Activated T-helper 2 cell treated with anti-CD3 and anti-CD28 coated beads, Interferon-gamma antibody, Interleukin-2, Interleukin-4, amounts not matched to agents 10 μg/mL and 5 μg/mL and 100 μg/mL, durations not matched to agents 14 hours and 24 hours and 36 hours (primary cell): ENCODE data around the gene PCDHA9. TPM values are rescaled to one million over a fixed set of nuclear protein-coding genes. Genes with fewer than 3 reads are reported as not detected.
"Not testable (repeated sequence)": the region's sequence is repeated elsewhere in the genome, so short reads cannot be mapped to it uniquely, and the experiment has no call there.

Source experiments
- DNase-seq: peaks from one replicate; pipeline ENCODE4 v3.0.0; 2021; ENCODE audit warnings: low spot score
- H3K27ac Mint-ChIP-seq: one replicate; pipeline ENCODE4 v1.8.0; 2021; ENCODE audit warnings: mixed read lengths
- H3K27me3 Mint-ChIP-seq: one replicate; pipeline ENCODE4 v1.8.0; 2021; ENCODE audit warnings: low read depth, mixed read lengths
- H3K36me3 Mint-ChIP-seq: one replicate; pipeline ENCODE4 v1.8.0; 2021; ENCODE audit warnings: low read depth, mixed read lengths
- H3K4me1 Mint-ChIP-seq: one replicate; pipeline ENCODE4 v1.8.0; 2021; ENCODE audit warnings: low read depth, mixed read lengths
- H3K4me3 Mint-ChIP-seq: one replicate; pipeline ENCODE4 v1.8.0; 2021; ENCODE audit warnings: low read depth, mild to moderate bottlenecking, moderate library complexity, mixed read lengths
- H3K9me3 Mint-ChIP-seq: one replicate; pipeline ENCODE4 v1.8.0; 2021; ENCODE audit warnings: mixed read lengths
- intact Hi-C: fragments of 100-400 bp; cut with micrococcal nuclease; formaldehyde crosslinking; loops from one replicate; pipeline ENCODE4 v1.15.1; 2023
- total RNA-seq: library from RNA; stranded (reverse); gene quantifications from 2 replicates; pipeline ENCODE4 v1.2.3, GENCODE V29; 2022

Gene PCDHA9
- total RNA-seq, 1 donor from 2014 or later: not detected

DNA sequence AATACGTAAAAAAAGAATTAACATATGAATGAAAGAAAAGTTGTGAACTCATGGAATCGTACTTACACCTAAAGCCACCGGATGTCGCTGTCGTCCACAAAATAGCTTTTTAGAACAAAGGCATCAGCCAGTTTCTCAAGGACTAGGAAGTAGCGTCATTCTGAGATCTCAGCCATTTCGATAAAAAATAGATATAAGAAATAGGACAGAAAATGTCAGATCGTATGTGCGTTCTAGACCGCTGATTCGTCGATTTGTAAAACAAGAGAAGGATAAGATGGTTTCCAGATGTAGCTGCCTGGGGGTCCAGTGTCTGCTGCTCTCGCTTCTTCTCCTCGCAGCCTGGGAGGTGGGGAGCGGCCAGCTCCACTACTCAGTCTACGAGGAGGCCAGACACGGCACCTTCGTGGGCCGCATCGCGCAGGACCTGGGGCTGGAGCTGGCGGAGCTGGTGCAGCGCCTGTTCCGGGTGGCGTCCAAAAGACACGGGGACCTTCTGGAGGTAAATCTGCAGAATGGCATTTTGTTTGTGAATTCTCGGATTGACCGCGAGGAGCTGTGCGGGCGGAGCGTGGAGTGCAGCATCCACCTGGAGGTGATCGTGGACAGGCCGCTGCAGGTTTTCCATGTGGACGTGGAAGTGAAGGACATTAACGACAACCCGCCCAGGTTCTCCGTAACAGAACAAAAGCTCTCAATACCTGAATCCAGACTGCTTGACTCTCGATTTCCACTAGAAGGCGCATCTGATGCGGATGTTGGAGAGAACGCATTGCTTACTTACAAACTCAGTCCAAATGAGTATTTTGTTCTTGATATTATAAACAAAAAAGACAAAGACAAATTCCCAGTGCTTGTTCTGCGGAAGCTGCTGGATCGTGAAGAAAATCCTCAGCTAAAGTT lies 7.8 kb downstream of the PCDHA9 start, which contains the start of gene PCDHA10:
TSS of gene PCDHA10 (plus strand) at position 126 of the 903 bp plus-strand sequence. CDS start at position 278, 152 bp downstream.
- intact Hi-C loops: loop anchor here (10.0 kb wide), 1 partner anchor 61 kb away; the partner anchor contains the start of gene PCDHA2
- no peak for DNase-seq
- no peaks in the 10 kb centered on the region for H3K36me3 Mint-ChIP-seq
- H3K27ac Mint-ChIP-seq: no peak within 1 kb of the TSS
- no peaks in the 10 kb centered on the region for H3K27me3 Mint-ChIP-seq
- peaks cover 39% of the 10 kb centered on the region for H3K9me3 Mint-ChIP-seq
- no peak within 1 kb of the TSS for H3K4me3 Mint-ChIP-seq
- no peaks in the 10 kb centered on the region for H3K4me1 Mint-ChIP-seq

DNA sequence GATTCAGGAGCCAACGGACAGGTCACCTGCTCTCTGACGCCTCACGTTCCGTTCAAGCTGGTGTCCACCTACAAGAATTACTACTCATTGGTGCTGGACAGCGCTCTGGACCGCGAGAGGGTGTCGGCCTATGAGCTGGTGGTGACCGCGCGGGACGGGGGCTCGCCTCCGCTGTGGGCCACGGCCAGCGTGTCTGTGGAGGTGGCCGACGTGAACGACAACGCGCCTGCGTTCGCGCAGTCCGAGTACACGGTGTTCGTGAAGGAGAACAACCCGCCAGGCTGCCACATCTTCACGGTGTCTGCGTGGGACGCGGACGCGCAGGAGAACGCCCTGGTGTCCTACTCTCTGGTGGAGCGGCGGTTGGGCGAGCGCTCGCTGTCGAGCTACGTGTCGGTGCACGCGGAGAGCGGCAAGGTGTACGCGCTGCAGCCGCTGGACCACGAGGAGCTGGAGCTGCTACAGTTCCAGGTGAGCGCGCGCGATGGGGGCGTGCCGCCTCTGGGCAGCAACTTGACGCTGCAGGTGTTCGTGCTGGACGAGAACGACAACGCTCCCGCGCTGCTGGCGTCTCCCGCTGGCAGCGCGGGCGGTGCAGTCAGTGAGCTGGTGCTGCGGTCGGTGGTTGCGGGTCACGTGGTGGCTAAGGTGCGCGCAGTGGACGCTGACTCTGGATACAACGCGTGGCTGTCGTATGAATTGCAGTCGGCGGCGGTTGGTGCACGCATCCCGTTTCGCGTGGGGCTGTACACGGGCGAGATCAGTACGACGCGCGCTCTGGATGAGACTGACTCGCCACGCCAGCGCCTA lies 9.2 kb downstream of the PCDHA9 start:
- intact Hi-C loops: loop anchor here (10.0 kb wide), 1 partner anchor 63 kb away; the partner anchor contains the start of gene PCDHA2
- DNase-seq: no peak
- Mint-ChIP-seq H3K4me1 (no peaks in the 10 kb centered on the region), H3K27me3 (no peaks in the 10 kb centered on the region), H3K4me3 (no peak overlapping the region), H3K27ac (no peak overlapping the region), H3K9me3 (peaks cover 45% of the 10 kb centered on the region), H3K36me3 (no peaks in the 10 kb centered on the region)

DNA sequence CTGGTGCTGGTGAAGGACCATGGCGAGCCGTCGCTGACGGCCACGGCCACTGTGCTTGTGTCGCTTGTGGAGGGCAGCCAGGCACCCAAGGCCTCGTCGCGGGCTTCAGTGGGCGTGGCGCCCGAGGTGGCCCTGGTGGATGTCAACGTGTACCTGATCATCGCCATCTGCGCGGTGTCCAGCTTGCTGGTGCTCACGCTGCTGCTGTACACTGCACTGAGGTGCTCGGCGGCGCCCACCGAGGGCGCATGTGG lies 9.7 kb downstream of the PCDHA9 start:
- H3K36me3 Mint-ChIP-seq: no peaks in the 10 kb centered on the region
- no peaks in the 10 kb centered on the region for H3K4me1 Mint-ChIP-seq
- no peak overlapping the region for H3K27ac Mint-ChIP-seq
- H3K4me3 Mint-ChIP-seq: no peak overlapping the region
- H3K27me3 Mint-ChIP-seq: no peaks in the 10 kb centered on the region
- peaks cover 45% of the 10 kb centered on the region for H3K9me3 Mint-ChIP-seq
- no peak for DNase-seq
- intact Hi-C loops: loop anchor here (10.0 kb wide), 1 partner anchor 63 kb away; the partner anchor contains the start of gene PCDHA2

- Mint-ChIP-seq H3K4me3 (no peak overlapping the region), H3K27me3 (no peaks in the 10 kb centered on the region), H3K4me1 (no peaks in the 10 kb centered on the region), H3K36me3 (no peaks in the 10 kb centered on the region), H3K9me3 (peaks cover 16% of the 10 kb centered on the region), H3K27ac (no peak overlapping the region)
- intact Hi-C loops: no loop called here
- DNase-seq: no peak
Measured at GRCh38 chr5:140862441-140863295, 14.5 kb downstream of the PCDHA9 start.

DNA sequence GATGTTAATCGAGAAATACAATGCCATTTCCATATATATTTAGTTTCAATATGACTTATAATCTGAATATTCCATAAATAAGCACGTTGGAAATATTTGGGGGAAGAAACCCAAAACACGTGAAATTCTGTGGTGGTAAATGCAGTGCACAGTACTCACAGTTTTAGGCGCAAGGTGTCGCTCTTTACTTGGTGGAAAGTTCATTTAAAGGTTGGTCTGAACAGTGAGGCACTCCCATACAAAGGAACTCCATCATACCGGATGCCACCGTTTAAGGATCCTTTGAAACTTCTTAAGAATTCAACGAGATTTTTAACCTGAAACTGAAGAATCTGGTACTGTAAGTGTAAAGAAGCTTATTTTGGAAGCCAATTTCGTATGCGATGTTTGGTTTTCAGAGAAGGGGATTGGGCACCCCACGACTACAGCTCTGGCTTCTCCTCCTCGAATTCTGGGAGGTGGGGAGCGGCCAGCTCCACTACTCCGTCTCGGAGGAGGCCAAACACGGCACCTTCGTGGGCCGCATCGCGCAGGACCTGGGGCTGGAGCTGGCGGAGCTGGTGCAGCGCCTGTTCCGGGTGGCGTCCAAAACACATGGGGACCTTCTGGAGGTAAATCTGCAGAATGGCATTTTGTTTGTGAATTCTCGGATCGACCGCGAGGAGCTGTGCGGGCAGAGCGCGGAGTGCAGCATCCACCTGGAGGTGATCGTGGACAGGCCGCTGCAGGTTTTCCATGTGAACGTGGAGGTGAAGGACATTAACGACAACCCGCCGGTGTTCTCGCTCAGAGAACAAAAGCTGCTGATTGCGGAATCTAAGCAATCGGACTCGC lies 20.8 kb downstream of the PCDHA9 start, which contains the start of gene PCDHA11:
TSS of gene PCDHA11 (plus strand) at position 237 of the 834 bp plus-strand sequence. CDS start at position 384, 147 bp downstream.
- Mint-ChIP-seq H3K27ac (no peak within 1 kb of the TSS), H3K4me3 (no peak within 1 kb of the TSS), H3K9me3 (peaks cover 18% of the 10 kb centered on the region), H3K36me3 (peaks cover 3% of the 10 kb centered on the region), H3K4me1 (no peaks in the 10 kb centered on the region), H3K27me3 (no peaks in the 10 kb centered on the region)
- DNase-seq: no peak
- intact Hi-C loops: no loop called here

GRCh38 chr5:140869555-140869886 lies 21.3 kb downstream of the PCDHA9 start:
- H3K9me3 Mint-ChIP-seq: peaks cover 23% of the 10 kb centered on the region
- no peak for DNase-seq
- no peaks in the 10 kb centered on the region for H3K27me3 Mint-ChIP-seq
- H3K36me3 Mint-ChIP-seq: peaks cover 3% of the 10 kb centered on the region
- no peak overlapping the region for H3K27ac Mint-ChIP-seq
- no peaks in the 10 kb centered on the region for H3K4me1 Mint-ChIP-seq
- no peak overlapping the region for H3K4me3 Mint-ChIP-seq
- intact Hi-C loops: no loop called here

GRCh38 chr5:140870221-140871201 lies 22.3 kb downstream of the PCDHA9 start:
- no peak overlapping the region for H3K27ac Mint-ChIP-seq
- H3K36me3 Mint-ChIP-seq: peaks cover 3% of the 10 kb centered on the region
- DNase-seq: no peak
- H3K4me1 Mint-ChIP-seq: no peaks in the 10 kb centered on the region
- H3K4me3 Mint-ChIP-seq: no peak overlapping the region
- peaks cover 29% of the 10 kb centered on the region for H3K9me3 Mint-ChIP-seq
- H3K27me3 Mint-ChIP-seq: no peaks in the 10 kb centered on the region
- intact Hi-C loops: no loop called here

DNA sequence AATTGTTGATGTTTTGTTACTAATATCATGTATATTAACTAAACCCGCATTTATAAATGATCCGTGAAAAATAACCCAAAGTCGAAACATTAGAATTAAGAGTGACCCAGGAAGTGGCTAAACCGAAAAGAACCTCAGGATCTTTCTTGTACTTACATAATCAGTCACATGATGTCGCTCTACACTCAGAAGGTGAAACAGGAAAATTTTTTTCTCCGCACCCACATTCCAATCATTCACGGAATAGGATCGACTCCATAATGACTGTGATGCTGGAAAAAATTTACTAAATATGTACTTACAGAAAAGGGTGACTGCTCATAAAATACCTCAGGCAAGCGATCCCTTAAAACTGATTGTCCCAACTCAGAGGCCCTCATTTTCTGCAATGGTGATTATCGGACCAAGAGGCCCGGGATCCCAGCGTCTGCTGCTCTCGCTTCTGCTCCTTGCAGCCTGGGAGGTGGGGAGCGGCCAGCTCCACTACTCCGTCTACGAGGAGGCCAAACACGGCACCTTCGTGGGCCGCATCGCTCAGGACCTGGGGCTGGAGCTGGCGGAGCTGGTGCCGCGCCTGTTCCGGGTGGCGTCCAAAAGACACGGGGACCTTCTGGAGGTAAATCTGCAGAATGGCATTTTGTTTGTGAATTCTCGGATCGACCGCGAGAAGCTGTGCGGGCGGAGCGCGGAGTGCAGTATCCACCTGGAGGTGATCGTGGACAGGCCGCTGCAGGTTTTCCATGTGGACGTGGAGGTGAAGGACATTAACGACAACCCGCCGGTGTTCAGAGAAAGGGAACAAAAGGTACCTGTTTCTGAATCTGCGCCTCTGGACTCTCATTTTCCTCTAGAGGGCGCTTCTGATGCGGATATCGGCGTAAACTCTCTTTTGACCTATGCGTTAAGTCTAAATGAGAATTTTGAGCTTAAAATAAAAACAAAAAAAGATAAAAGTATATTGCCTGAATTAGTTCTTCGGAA lies 27.2 kb downstream of the PCDHA9 start, which contains the start of gene PCDHA12:
TSS of gene PCDHA12 (plus strand) at position 224 of the 981 bp plus-strand sequence. CDS start at position 389, 165 bp downstream.
- Mint-ChIP-seq H3K36me3 (no peaks in the 10 kb centered on the region), H3K9me3 (peaks cover 41% of the 10 kb centered on the region), H3K4me1 (no peaks in the 10 kb centered on the region), H3K27ac (no peak within 1 kb of the TSS), H3K4me3 (no peak within 1 kb of the TSS), H3K27me3 (no peaks in the 10 kb centered on the region)
- DNase-seq: no peak
- intact Hi-C loops: no loop called here

DNA sequence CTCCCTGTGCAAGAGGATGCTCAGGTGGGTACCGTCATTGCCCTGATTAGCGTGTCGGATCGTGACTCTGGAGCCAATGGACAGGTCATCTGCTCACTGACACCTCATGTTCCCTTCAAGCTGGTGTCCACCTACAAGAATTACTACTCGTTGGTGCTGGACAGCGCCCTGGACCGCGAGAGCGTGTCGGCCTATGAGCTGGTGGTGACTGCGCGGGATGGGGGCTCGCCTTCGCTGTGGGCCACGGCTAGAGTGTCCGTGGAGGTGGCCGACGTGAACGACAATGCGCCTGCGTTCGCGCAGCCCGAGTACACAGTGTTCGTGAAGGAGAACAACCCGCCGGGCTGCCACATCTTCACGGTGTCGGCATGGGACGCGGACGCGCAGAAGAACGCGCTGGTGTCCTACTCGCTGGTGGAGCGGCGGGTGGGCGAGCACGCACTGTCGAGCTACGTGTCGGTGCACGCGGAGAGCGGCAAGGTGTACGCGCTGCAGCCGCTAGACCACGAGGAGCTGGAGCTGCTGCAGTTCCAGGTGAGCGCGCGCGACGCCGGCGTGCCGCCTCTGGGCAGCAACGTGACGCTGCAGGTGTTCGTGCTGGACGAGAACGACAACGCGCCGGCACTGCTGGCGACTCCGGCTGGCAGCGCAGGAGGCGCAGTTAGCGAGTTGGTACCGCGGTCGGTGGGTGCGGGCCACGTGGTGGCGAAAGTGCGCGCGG lies 28.5 kb downstream of the PCDHA9 start:
- H3K9me3 Mint-ChIP-seq: peaks cover 51% of the 10 kb centered on the region
- H3K4me3 Mint-ChIP-seq, DNase-seq, H3K27ac Mint-ChIP-seq, H3K27me3 Mint-ChIP-seq, H3K4me1 Mint-ChIP-seq, H3K36me3 Mint-ChIP-seq, intact Hi-C loops: not testable (repeated sequence)

- Mint-ChIP-seq H3K27me3 (no peaks in the 10 kb centered on the region), H3K4me1 (no peaks in the 10 kb centered on the region), H3K27ac (no peak overlapping the region), H3K9me3 (peaks cover 52% of the 10 kb centered on the region), H3K4me3 (no peak overlapping the region), H3K36me3 (no peaks in the 10 kb centered on the region)
- intact Hi-C loops: no loop called here
- DNase-seq: no peak
Measured at GRCh38 chr5:140877262-140877581, 29.0 kb downstream of the PCDHA9 start.
